DMS53 (cell line): ENCODE measurements around the gene TPSAB1.
"Not testable (repeated sequence)": the region's sequence is repeated elsewhere in the genome, so short reads cannot be mapped to it uniquely, and the experiment has no call there.

ENCODE experiments used
- DNase-seq: peaks from one replicate; lab custom pipeline; 2025; lab: John Stamatoyannopoulos, UW

The TPSAB1 gene

GRCh38 chr16:1240436-1240835 lies at the start of gene TPSAB1:
Gene TPSAB1 (plus strand): TSS chr16:1240705. CDS start chr16:1240939, 234 bp downstream.
- not testable (repeated sequence) for DNase-seq

DNA sequence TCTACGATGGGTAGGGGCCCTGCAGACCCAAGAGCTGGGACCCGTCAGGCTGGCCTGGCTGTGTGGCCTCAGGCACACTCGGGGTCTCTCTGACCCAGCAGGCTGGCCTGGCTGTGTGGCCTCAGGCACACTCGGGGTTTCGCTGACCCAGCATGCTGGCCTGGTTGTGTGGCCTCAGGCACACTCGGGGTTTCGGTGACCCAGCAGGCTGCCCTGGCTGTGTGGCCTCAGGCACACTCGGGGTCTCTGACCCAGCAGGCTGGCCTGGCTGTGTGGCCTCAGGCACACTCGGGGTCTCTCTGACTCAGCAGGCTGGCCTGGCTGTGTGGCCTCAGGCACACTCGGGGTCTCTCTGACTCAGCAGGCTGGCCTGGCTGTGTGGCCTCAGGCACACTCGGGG lies 49.7 kb upstream of the TPSAB1 start:
- DNase-seq, result not testable (repeated sequence)

GRCh38 chr16:1192384-1193073 lies 48.0 kb upstream of the TPSAB1 start:
- DNase-seq, result no peak

DNA sequence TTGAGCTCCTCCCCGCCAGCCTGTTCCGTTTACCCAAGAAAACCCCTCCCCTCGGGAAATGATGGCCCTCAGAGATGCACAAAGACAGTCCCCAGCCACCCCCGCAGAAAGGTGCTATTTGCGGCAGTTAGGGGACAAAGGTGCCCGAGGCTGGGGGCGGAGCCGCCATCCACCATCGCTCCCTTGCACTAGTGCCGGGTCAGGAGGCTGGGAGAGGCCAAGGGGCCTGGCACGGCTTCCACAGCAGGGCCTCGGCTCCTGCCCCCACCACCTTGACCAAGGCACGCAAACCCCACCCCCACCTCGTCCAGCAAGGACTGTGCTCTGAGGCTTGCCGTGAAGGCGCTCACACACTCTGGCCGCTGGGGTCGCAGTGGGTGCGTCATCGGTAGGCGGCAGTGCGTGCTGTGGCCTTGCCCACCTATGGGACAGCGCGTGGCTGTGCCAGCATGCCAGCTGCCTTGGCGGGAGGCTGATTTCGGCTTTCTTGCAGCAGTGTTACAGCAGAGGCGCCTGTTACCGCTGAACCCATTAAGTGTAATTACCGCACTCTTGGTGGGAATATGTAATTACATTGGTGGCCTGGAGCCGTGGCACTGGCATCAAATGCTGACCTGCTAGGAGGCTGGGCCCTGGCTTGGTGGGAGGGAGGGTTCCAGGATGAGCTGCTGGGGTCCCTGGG lies 47.2 kb upstream of the TPSAB1 start:
- no peak for DNase-seq

DNA sequence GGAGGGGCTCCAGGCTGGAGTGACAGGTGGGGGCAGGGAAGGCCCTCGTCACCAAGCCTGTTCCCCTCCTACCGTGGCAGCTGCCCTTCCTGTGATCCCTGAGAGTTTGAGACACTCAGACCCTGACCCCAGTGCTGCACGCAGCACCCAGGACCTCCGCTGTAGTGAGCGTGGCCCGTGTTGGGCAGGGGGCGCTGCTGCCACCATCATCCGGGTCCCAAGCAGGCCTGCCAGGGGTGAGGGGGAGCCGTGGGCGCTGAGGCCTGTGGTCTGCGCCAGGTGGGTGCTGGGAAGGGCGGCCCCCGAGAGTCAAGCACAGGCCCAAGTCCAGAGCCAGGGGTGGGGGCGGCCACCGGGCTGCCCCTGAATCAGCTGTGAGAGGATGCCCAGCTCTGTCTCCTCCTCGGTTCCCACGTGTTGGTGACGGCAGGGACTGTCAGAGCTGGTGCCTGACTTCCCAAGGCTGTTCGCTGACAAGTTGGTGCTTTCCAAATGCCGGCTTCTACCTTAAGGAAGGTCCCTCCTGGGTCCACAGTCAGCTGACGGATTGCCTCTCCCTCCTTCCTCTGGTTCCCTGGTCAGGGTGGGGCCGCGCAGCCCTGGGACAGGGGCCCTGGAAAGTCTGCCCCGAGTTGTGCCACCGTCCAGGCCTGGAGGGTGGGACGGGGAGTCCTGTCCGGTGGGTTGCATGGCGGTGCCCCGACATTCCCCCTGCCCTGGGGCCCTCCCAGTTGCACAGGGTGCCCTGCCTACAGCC lies 46.5 kb upstream of the TPSAB1 start:
- no peak for DNase-seq

DNA sequence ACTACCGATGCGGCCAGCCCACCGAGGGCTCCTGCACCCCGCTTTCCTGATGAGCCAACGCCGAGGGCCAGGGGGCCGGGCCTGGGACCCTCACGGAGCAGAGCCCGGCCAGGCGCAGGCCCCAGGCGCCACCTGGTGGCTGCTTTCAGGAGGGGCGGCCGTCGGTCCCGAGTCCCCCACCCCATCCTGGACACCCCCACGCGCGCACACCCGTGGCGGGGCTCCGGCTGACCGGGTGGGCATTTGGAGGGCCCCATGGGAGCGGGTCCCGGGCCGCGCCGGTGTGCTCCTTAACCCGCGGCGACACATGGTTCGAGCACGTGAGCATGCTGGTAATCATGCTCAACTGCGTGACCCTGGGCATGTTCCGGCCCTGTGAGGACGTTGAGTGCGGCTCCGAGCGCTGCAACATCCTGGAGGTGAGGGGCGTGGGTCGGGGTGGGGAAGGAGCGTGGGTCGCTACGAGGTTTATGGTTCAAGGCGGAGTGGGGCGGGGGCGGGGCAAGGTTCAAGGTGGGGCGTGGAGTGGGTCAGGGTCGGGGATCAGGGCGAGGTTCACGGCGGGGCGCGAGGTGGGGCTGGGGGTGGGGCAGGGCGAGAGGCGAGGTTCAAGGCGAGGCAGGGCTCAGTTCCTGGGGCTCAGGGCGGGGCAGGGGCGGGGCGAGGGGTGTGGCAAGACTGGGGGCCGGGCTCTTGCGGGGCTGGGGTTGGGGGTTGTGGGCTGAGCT lies 45.7 kb upstream of the TPSAB1 start:
- DNase-seq, result no peak

- no peak for DNase-seq
These were observed 45.2 kb upstream of the TPSAB1 start for GRCh38 chr16:1195393-1195666.

DNA sequence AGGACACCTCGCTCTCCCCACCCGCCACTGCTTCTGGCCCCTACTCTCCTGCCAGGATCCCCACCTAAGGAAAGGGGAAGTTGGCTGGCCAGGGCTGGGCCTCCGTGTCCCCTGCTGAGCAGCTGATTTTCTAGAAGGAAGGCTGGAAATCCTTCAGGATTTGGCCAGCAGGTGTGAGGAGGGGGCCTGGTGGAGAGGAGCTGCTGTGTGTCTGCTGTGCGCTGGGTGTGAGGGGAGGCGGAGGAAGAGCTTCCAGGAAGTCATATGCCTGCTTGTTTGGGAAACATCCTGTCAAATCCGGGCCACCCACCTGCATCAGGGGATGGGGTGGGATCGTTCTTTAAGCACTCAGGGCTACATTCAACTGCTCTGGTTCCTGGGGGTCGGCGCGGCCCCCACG lies 44.0 kb upstream of the TPSAB1 start:
- no peak for DNase-seq

GRCh38 chr16:1197237-1197866 lies 43.2 kb upstream of the TPSAB1 start:
- DNase-seq, result no peak

GRCh38 chr16:1198194-1198593 lies 42.3 kb upstream of the TPSAB1 start:
- DNase-seq, result no peak

- DNase-seq, result peak; percentile 23
These were observed 41.7 kb upstream of the TPSAB1 start for GRCh38 chr16:1198671-1199346.

DNA sequence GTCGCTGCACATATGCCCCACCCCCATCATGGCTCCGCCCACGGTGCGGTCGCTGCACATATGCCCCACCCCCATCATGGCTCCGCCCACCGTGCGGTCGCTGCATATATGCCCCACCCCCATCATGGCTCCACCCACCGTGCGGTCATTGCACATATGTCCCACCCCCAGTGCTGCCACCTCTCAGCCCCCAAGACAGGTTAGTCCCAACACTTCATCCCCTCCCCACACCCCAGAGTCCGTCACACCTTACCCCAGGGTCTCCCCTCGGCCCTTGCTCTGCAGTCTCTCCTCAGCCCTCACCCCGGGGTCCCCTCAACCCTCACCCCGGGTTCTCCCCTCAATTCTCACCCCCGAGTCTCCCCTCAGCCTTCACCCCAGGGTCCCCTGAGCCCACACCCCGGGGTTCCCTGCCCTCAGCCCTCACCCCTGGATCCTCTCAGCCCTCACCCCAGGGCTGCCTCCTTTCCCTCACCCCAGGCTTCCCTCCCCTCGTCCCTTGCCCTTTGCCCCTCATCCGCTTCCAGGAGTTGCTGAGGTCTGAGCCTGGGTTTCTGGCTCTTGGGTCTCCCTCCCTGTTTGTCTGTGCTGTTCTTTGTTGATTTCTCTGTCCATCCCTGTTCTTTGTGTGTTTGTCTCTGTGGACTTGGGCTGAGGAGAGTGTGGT lies 41.0 kb upstream of the TPSAB1 start:
- no peak for DNase-seq

GRCh38 chr16:1200014-1200627 lies 40.4 kb upstream of the TPSAB1 start:
- DNase-seq, result no peak

GRCh38 chr16:1201444-1201843 lies 39.1 kb upstream of the TPSAB1 start:
- no peak for DNase-seq

GRCh38 chr16:1202274-1202673 lies 38.2 kb upstream of the TPSAB1 start:
- DNase-seq, result no peak

DNA sequence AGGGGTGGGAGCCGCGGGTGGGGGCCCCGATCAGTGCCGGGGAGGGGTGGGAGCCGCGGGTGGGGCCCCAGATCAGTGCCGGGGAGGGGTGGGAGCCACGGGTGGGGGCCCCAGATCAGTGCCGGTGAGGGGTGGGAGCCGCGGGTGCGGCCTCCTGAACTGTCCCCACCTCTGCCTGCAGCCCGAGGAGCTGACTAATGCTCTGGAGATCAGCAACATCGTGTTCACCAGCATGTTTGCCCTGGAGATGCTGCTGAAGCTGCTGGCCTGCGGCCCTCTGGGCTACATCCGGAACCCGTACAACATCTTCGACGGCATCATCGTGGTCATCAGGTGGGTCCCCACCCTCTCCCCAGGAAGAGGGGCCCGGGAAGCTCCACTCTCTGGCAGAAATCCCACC lies 35.6 kb upstream of the TPSAB1 start:
- DNase-seq, result no peak

DNA sequence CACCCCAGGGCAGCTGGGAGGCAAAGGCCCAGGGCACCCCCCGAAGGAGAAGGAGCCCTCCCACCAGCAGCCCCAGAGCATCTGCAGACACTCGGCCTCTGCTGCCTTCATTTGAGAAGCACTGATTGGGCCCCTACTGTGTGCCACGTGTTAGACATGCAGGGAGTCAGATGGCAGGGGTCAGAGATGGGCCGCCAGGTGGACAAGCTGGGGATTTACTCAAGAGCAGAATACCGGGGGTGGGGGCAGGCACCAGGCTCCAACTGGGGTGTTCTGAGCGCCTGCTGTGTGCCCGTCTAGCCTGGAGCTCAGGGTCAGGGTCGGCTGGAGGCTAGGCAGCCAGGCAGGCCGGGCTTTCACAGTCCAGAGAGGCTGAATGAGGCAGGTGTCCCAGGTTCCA lies 34.2 kb upstream of the TPSAB1 start:
- no peak for DNase-seq

- DNase-seq, result no peak
These were observed 33.7 kb upstream of the TPSAB1 start for GRCh38 chr16:1206786-1207185.

- DNase-seq, result no peak
These were observed 32.2 kb upstream of the TPSAB1 start for GRCh38 chr16:1208239-1208830.

- no peak for DNase-seq
These were observed 31.4 kb upstream of the TPSAB1 start for GRCh38 chr16:1209081-1209480.
